ENCODE measurements around the gene STAT1. TPM values are rescaled to one million over a fixed set of nuclear protein-coding genes. Genes with fewer than 3 reads are reported as not detected.

STAT1 gene
- total and polyA plus RNA-seq, 9 of the 15 experiments (the other 6 are each of a cell fraction or from before 2014, with no cell fraction given): 8.7 to 34.4 (median 26.8) TPM

DNA sequence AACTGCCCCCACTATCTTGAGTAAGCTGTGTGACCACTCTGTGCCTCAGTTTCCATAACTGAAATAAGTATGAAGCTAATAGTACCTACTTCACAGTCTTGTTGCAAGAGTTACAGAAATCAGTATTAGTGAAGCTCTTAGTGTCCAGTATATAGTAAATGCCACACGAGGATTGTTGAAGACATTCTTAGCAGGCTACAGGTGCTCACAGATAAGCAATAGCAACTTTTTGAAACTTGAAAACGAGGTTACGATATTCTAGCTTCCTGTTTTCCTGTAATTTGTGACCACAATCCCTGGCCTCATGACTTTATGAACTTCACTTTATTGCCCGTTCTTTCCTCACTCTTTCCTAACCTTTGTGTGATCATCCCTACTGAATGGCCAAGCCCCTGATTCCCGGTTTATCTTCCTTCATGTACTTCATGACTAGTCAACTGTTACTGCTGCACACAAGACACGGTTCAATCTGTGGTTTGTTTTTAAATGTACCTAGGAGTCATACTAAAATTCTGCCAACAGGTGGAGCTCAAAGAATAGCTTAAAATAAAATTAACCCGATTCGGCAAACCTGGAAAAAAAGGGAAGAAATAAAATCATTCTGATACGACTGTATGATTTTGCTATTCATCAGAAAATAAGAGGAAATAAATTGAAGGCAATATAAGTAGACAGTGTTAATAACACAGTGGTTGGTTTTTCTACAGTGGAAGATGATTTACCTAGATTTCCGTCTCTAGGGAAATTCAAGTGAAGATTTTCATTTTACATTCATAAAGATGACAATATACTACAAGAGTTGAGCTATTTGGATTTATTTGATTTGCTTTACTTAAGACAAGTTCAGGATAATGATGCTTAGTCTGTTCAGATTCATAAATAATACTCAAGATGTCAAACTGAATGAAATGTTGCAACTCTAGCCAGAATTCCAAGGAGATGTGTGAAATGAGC, 38.1 kb upstream of the STAT1 start (continued):
- TF ChIP-seq KLF6 (CRISPR knock-in tag; IDR thresholded peaks at IDR 0.05; ENCODE audit: borderline replicate concordance) (no peak), ZNF778 (CRISPR knock-in tag; IDR thresholded peaks at IDR 0.05) (no peak)
- TF ChIP-seq, protein P1, sequence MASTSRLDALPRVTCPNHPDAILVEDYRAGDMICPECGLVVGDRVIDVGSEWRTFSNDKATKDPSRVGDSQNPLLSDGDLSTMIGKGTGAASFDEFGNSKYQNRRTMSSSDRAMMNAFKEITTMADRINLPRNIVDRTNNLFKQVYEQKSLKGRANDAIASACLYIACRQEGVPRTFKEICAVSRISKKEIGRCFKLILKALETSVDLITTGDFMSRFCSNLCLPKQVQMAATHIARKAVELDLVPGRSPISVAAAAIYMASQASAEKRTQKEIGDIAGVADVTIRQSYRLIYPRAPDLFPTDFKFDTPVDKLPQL (IDR thresholded peaks at IDR 0.05; ENCODE audit: extremely low read depth, insufficient read length): no peak

DNA sequence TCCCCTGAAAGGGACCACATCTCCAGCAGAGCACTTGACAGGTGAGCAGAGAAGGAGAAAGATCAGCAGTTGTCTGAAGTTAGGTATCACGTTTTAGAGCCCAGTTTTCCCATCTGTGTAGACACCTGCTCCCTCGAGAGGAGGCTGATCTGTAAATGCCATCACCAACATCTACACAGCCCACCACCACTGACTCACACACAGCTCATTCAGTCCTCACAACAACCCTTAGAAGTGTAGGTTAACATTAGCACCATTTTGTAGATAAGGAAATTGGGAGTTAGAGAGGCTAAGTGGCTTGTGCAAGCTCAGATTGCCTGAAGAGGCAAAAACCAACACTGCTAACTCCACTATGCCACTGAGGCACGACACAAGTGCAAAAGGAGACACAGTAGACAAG, 37.2 kb upstream of the STAT1 start:
- H3K9ac ChIP-seq (ENCODE audit: insufficient read depth in 1 of 2, low read depth in 2 of 2, low read length in 2 of 2): no peak overlapping the region
- no peaks in the 10 kb centered on the region for H4K20me1 ChIP-seq (replicated peaks; ENCODE audit: control insufficient read depth, insufficient read depth, low read length)
- no peaks in the 10 kb centered on the region for H3K9me3 ChIP-seq (replicated peaks; ENCODE audit: control insufficient read depth, insufficient read depth, low read depth, low read length)
- H3K9me1 ChIP-seq (ENCODE audit: control insufficient read depth, insufficient read depth, low read length): no peaks in the 10 kb centered on the region
- no peak overlapping the region for H3K4me2 ChIP-seq (ENCODE audit: insufficient read depth, low read length)
- WGBS (ENCODE audit: insufficient coverage, low coverage, missing lambda C conversion rate): 3% methylated on average over 3 of the region's 3 CpGs
- DNase-seq (ENCODE audit: extremely low read depth in 1 of 4, low spot score in 3 of 4) (no peak), FAIRE-seq (no peak), ATAC-seq (no peak)
- BruUV-seq (replicated peaks): no TSS peak
- in situ Hi-C loops (cut with MboI) (no loop called here), intact Hi-C loops (cut with micrococcal nuclease) (no loop called here)
- no peak overlapping the region for H2AFZ ChIP-seq (ENCODE audit: low read depth, low read length)
- H3K27ac ChIP-seq (ENCODE audit: extremely low read depth, low read depth, low read length): no peak overlapping the region
- ChIA-PET POLR2A (interaction anchor here (1.0 to 1.4 kb wide), 2 partner anchors 11 to 28 kb away, joined by 3 to 6 read pairs; no protein-coding TSS in a partner anchor), CTCF (ENCODE audit: low intra/inter-chr PET ratio) (no interaction called here)
- H3K4me3 ChIP-seq: no peak overlapping the region
- H3K36me3 ChIP-seq (ENCODE audit: control insufficient read depth, insufficient read depth, low read length): no peaks in the 10 kb centered on the region
- peaks cover 0 to under 1% of the 10 kb centered on the region in 2 experiments; a peak in 2 of 5 replicates for H3K27me3 ChIP-seq (ENCODE audit: control insufficient read depth in 2 of 2, insufficient read depth in 2 of 2, low read length in 2 of 2)
- H3K79me2 ChIP-seq (ENCODE audit: control insufficient read depth, insufficient read depth, low read length): no peaks in the 10 kb centered on the region
- no peaks in the 10 kb centered on the region for H3K4me1 ChIP-seq (replicated peaks in 1 of 2; ENCODE audit: control insufficient read depth in 2 of 2, insufficient read depth in 2 of 2, low read length in 2 of 2)
- TF ChIP-seq EZH2 (IDR thresholded peaks at IDR 0.05; ENCODE audit: borderline replicate concordance, low read depth, low read length) (no peak), U2AF1 (optimal IDR thresholded peaks at IDR 0.05; ENCODE audit: low read depth, low read length) (no peak)

All from K562 (cell line).